ENCODE data around the gene MMP28. TPM values are rescaled to one million over a fixed set of nuclear protein-coding genes. Genes with fewer than 3 reads are reported as not detected.
A peak's percentile ranks its signal among the peaks of the same experiment; 100 is the strongest.

Gene MMP28
- total and polyA plus RNA-seq, 4 donors: 30.5 to 72.6 (median 44.3) TPM

DNA sequence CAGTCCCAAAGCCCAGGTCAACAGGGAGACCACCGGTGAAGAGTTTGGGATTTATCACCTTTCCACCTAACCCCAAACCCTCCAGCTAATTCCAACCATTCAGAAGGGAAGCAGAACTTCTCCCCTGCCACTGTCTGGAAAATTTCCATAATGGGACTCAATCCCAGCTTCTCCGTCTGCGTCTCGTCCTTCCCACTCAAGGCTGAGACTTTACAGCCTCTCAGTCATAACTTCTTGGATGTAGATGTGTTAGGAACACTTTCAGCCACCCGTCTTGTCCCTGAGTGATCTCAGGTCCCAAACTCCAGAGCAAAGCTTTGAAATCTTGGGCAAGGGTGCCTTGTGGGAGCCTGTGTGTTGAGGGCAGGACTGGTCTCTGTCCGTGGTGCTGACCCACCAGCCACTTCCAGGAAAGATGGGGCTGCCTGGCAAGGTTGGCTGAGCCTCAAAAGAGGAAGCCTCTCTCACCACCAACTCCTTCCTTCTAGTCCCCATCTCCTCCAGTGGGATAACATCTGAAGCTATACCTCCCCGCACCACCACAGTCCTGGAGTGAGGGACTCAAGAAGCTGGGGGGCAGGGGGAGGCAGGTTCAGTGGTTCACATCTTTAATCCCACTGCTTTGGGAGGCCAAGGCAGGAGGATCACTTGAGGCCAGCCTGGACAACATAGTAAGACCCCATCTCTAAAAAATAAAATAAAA, 51.7 kb downstream of the MMP28 start:
- no peak overlapping the region for H3K27ac ChIP-seq (ENCODE audit: low read depth in 1 of 2, low read length in 1 of 2)
- H3K4me1 ChIP-seq (ENCODE audit: control insufficient read depth in 5 of 5, insufficient read depth in 5 of 5, low read length in 5 of 5): peaks cover 0 to 9% (median 6%) of the 10 kb centered on the region in 5 donors
- no peaks in the 10 kb centered on the region for H3K36me3 ChIP-seq (ENCODE audit: control insufficient read depth in 4 of 4, insufficient read depth in 4 of 4, low read length in 4 of 4)
- DNase-seq (peak; percentile 63 to 81 (median 74)), ATAC-seq (ENCODE audit: insufficient read depth, low FRiP score) (no peak)
- 47 to 50% methylated on average over 7 of the region's 7 CpGs for WGBS, 2 donors
- peaks cover 4 to 28% (median 21%) of the 10 kb centered on the region in 3 donors for H3K27me3 ChIP-seq (ENCODE audit: control insufficient read depth in 3 of 3, insufficient read depth in 3 of 3, low read length in 2 of 3)
- no peak overlapping the region for H3K9ac ChIP-seq (ENCODE audit: insufficient read depth in 1 of 2, low read length in 2 of 2)
- peaks cover 0 to 4% (median 0%) of the 10 kb centered on the region in 4 donors for H3K9me3 ChIP-seq (ENCODE audit: control insufficient read depth in 4 of 4, insufficient read depth in 3 of 4, low read length in 3 of 4)
- no peak overlapping the region for H3K4me3 ChIP-seq
- TF ChIP-seq, protein P1, sequence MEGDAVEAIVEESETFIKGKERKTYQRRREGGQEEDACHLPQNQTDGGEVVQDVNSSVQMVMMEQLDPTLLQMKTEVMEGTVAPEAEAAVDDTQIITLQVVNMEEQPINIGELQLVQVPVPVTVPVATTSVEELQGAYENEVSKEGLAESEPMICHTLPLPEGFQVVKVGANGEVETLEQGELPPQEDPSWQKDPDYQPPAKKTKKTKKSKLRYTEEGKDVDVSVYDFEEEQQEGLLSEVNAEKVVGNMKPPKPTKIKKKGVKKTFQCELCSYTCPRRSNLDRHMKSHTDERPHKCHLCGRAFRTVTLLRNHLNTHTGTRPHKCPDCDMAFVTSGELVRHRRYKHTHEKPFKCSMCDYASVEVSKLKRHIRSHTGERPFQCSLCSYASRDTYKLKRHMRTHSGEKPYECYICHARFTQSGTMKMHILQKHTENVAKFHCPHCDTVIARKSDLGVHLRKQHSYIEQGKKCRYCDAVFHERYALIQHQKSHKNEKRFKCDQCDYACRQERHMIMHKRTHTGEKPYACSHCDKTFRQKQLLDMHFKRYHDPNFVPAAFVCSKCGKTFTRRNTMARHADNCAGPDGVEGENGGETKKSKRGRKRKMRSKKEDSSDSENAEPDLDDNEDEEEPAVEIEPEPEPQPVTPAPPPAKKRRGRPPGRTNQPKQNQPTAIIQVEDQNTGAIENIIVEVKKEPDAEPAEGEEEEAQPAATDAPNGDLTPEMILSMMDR (IDR thresholded peaks at IDR 0.05; ENCODE audit: control extremely low read depth, extremely low read depth): no peak

DNA sequence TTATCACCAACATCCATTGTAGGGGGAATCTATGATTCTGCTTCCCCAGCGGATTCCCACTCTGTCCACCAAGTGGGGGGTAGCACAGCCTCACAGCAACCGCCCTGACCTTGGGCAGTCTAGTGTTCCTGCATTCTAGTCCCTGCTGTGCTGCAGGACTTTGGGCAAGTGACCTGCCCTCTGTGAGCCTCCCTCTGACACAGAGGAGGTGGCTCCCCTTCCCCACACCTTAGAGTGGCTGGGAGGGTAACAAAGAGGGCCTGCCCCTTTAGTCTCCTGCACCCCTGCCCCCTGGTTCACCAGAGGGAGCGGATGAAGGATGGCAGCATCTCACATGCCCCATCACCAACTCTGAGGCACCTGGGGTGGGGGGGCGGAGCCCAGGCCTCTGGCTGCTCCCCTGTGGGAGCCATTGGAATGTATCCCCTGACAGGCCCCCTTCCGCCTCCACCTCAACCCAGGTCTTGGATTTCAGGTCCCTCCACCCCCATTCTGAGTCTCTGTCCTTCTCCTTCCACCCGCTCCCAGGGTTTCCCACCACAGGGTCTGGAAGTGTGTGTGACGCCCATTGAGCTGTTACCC, 52.5 kb downstream of the MMP28 start:
- TF ChIP-seq, protein P1 (IDR thresholded peaks at IDR 0.05; ENCODE audit: control extremely low read depth, extremely low read depth): no peak
- Histone ChIP-seq H3K4me1 (ENCODE audit: control insufficient read depth in 5 of 5, insufficient read depth in 5 of 5, low read length in 5 of 5) (peaks cover 0 to 9% (median 6%) of the 10 kb centered on the region in 5 donors), H3K36me3 (ENCODE audit: control insufficient read depth in 4 of 4, insufficient read depth in 4 of 4, low read length in 4 of 4) (no peaks in the 10 kb centered on the region), H3K9me3 (ENCODE audit: control insufficient read depth in 4 of 4, insufficient read depth in 3 of 4, low read length in 3 of 4) (peaks cover 0 to 4% (median 0%) of the 10 kb centered on the region in 4 donors), H3K9ac (ENCODE audit: insufficient read depth in 1 of 2, low read length in 2 of 2) (no peak overlapping the region), H3K27ac (ENCODE audit: low read depth in 1 of 2, low read length in 1 of 2) (no peak overlapping the region), H3K27me3 (ENCODE audit: control insufficient read depth in 3 of 3, insufficient read depth in 3 of 3, low read length in 2 of 3) (peaks cover 4 to 28% (median 17%) of the 10 kb centered on the region in 3 donors), H3K4me3 (no peak overlapping the region)
- no peak for ATAC-seq (ENCODE audit: insufficient read depth, low FRiP score)
- DNase-seq: no peak
- 70 to 82% methylated on average over 7 of the region's 7 CpGs for WGBS, 2 donors

DNA sequence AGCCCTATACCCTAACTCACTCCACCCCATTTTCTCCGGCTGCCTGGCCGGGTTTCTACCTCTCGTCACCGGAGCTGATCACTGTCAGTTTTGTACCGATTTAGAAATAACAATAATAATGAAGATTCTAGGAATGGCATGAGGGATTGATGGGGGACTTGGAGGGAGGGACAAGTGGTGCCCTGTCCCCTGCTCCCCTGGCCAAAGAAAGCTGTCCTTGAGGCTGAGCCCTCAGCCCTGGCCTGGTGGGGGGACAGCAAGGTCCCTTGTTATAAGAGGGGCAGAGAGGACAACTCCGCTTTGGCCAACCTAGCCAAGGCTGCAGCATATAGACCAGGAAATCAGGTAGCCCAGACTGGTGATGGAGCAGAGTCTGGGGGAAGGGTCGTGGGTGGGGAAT, 52.9 kb downstream of the MMP28 start:
- peaks cover 0 to 4% (median 0%) of the 10 kb centered on the region in 4 donors for H3K9me3 ChIP-seq (ENCODE audit: control insufficient read depth in 4 of 4, insufficient read depth in 3 of 4, low read length in 3 of 4)
- no peak overlapping the region for H3K4me3 ChIP-seq
- no peak overlapping the region for H3K9ac ChIP-seq (ENCODE audit: insufficient read depth in 1 of 2, low read length in 2 of 2)
- no peaks in the 10 kb centered on the region for H3K36me3 ChIP-seq (ENCODE audit: control insufficient read depth in 4 of 4, insufficient read depth in 4 of 4, low read length in 4 of 4)
- 81 to 85% methylated on average over 7 of the region's 7 CpGs for WGBS, 2 donors
- TF ChIP-seq, protein P1 (IDR thresholded peaks at IDR 0.05; ENCODE audit: control extremely low read depth, extremely low read depth): no peak
- DNase-seq (no peak), ATAC-seq (ENCODE audit: insufficient read depth, low FRiP score) (no peak)
- peaks cover 4 to 28% (median 17%) of the 10 kb centered on the region in 3 donors for H3K27me3 ChIP-seq (ENCODE audit: control insufficient read depth in 3 of 3, insufficient read depth in 3 of 3, low read length in 2 of 3)
- H3K27ac ChIP-seq (ENCODE audit: low read depth in 1 of 2, low read length in 1 of 2): no peak overlapping the region
- peaks cover 0 to 9% (median 6%) of the 10 kb centered on the region in 5 donors for H3K4me1 ChIP-seq (ENCODE audit: control insufficient read depth in 5 of 5, insufficient read depth in 5 of 5, low read length in 5 of 5)
